ENCODE measurements around the gene PNPLA6. TPM values are rescaled to one million over a fixed set of nuclear protein-coding genes. Genes with fewer than 3 reads are reported as not detected.

PNPLA6 gene
- total RNA-seq, 1 experiment from 2014 or later = 217 TPM

- BruUV-seq (replicated peaks) = no TSS peak
- H3K36me3 ChIP-seq (ENCODE audit: low read depth, low read length) = no peaks in the 10 kb centered on the region; the same call in 1 of the 2 replicates
Observed at GRCh38 chr19:7527516-7528191, 7.9 kb upstream of the PNPLA6 start.

GRCh38 chr19:7528192-7528519, 7.4 kb upstream of the PNPLA6 start:
- CTCF ChIA-PET = no interaction called here
- ATAC-seq = no peak

More at GRCh38 chr19:7527516-7528191, 7.9 kb upstream of the PNPLA6 start:
- CTCF ChIA-PET = no interaction called here
- Histone ChIP-seq H3K9me3 (ENCODE audit: low read length) (no peaks in the 10 kb centered on the region), H3K9ac (ENCODE audit: low read length) (no peak overlapping the region), H3K27ac (ENCODE audit: low read length) (no peak overlapping the region), H2AFZ (ENCODE audit: low read length) (no peak overlapping the region), H4K20me1 (ENCODE audit: low read length) (no peaks in the 10 kb centered on the region), H3K79me2 (ENCODE audit: low read length) (peaks cover 13% of the 10 kb centered on the region; the same call in 1 of the 2 replicates), H3K27me3 (ENCODE audit: low read length) (no peaks in the 10 kb centered on the region), H3K9me2 (replicated peaks; ENCODE audit: low read length) (no peaks in the 10 kb centered on the region), H3K4me3 (ENCODE audit: low read length) (no peak overlapping the region), H3K4me1 (ENCODE audit: insufficient read depth, low read length) (peaks cover 8% of the 10 kb centered on the region), H3K4me2 (ENCODE audit: low read length) (no peak overlapping the region), H3F3A (ENCODE audit: low read length, unreplicated experiment) (no peaks in the 10 kb centered on the region)
- DNase-seq (no peak), ATAC-seq (no peak)
- TF ChIP-seq EZH2phosphoT487 (IDR thresholded peaks at IDR 0.05; ENCODE audit: borderline replicate concordance, low read length) = no peak
- no peak for TF ChIP-seq EZH2 (IDR thresholded peaks at IDR 0.05; ENCODE audit: low read length, unreplicated experiment)
- TF ChIP-seq CTCF (conservative IDR thresholded peaks at IDR 0.05; ENCODE audit: low read depth, low read length) = no peak
- intact Hi-C loops (cut with micrococcal nuclease) = no loop called here
- POLR2A ChIA-PET (ENCODE audit: unreplicated experiment) = no interaction called here

More at GRCh38 chr19:7528192-7528519, 7.4 kb upstream of the PNPLA6 start:
- no TSS peak for BruUV-seq (replicated peaks)
- intact Hi-C loops (cut with micrococcal nuclease) = no loop called here
- peaks cover 9% of the 10 kb centered on the region; the same call in 1 of the 2 replicates for H3K79me2 ChIP-seq (ENCODE audit: low read length)
- no peaks in the 10 kb centered on the region for H3K9me2 ChIP-seq (replicated peaks; ENCODE audit: low read length)
- no peak overlapping the region for H3K9ac ChIP-seq (ENCODE audit: low read length)
- H3F3A ChIP-seq (ENCODE audit: low read length, unreplicated experiment) = no peaks in the 10 kb centered on the region
- no peak overlapping the region for H2AFZ ChIP-seq (ENCODE audit: low read length)
- H3K4me1 ChIP-seq (ENCODE audit: insufficient read depth, low read length) = peaks cover 6% of the 10 kb centered on the region
- POLR2A ChIA-PET (ENCODE audit: unreplicated experiment) = no interaction called here
- no peak for DNase-seq
- TF ChIP-seq EZH2 (IDR thresholded peaks at IDR 0.05; ENCODE audit: low read length, unreplicated experiment) = no peak
- TF ChIP-seq EZH2phosphoT487 (IDR thresholded peaks at IDR 0.05; ENCODE audit: borderline replicate concordance, low read length) = no peak
- TF ChIP-seq CTCF (conservative IDR thresholded peaks at IDR 0.05; ENCODE audit: low read depth, low read length) = no peak
- H3K4me3 ChIP-seq (ENCODE audit: low read length) = no peak overlapping the region
- no peak overlapping the region for H3K4me2 ChIP-seq (ENCODE audit: low read length)
- H3K9me3 ChIP-seq (ENCODE audit: low read length) = no peaks in the 10 kb centered on the region
- no peaks in the 10 kb centered on the region for H3K27me3 ChIP-seq (ENCODE audit: low read length)
- no peaks in the 10 kb centered on the region; the same call in 1 of the 2 replicates for H3K36me3 ChIP-seq (ENCODE audit: low read depth, low read length)
- no peaks in the 10 kb centered on the region for H4K20me1 ChIP-seq (ENCODE audit: low read length)
- H3K27ac ChIP-seq (ENCODE audit: low read length) = no peak overlapping the region
